GM23338 (cell line): ENCODE results near the gene H1-8. TPM values are rescaled to one million over a fixed set of nuclear protein-coding genes. Genes with fewer than 3 reads are reported as not detected.

Experiments used
- ATAC-seq: fragments of 200-7000 bp; cut with Tn5 transposase; 3 replicates; pipeline ENCODE4 v1.9.1; 2020
- DNase-seq: peaks from one replicate; pipeline ENCODE4 v3.0.0-alpha.2; 2015; ENCODE audit warnings: low spot score
- H2AFZ ChIP-seq: fragments of 200-600 bp; sonication (generic); 2 replicates; pipeline ENCODE4 v1.8.0; 2016; ENCODE audit warnings: antibody characterized with exemption, mild to moderate bottlenecking, moderate library complexity
- H3F3A ChIP-seq: fragments of 200-600 bp; sonication (generic); replicated peaks from 2 replicates; pipeline ENCODE4 v1.8.0; 2017; ENCODE audit warnings: antibody characterized with exemption, mixed run types, low read depth
- H3K27ac ChIP-seq: fragments of 200-600 bp; sonication (generic); 2 replicates; pipeline ENCODE4 v1.6.1; 2016; ENCODE audit warnings: low read depth
- H3K27me3 ChIP-seq: fragments of 200-600 bp; sonication (generic); 2 replicates; pipeline ENCODE4 v1.8.0; 2016; ENCODE audit warnings: mild to moderate bottlenecking, mixed run types, moderate library complexity; ENCODE audit not compliant: insufficient read depth
- H3K36me3 ChIP-seq: fragments of 200-600 bp; sonication (generic); 2 replicates; pipeline ENCODE4 v1.8.0; 2016; ENCODE audit warnings: mild to moderate bottlenecking; ENCODE audit not compliant: insufficient read depth
- H3K4me1 ChIP-seq: fragments of 200-600 bp; sonication (generic); 2 replicates; pipeline ENCODE4 v1.8.0; 2016; ENCODE audit warnings: mild to moderate bottlenecking, moderate library complexity; ENCODE audit not compliant: insufficient read depth
- H3K4me2 ChIP-seq: fragments of 200-600 bp; sonication (generic); 2 replicates; pipeline ENCODE4 v1.7.1; 2017; ENCODE audit warnings: mixed run types
- H3K4me3 ChIP-seq: fragments of 200-600 bp; sonication (generic); 2 replicates; pipeline ENCODE4 v1.6.1; 2016; ENCODE audit warnings: mixed run types
- H3K79me2 ChIP-seq: fragments of 200-600 bp; sonication (generic); replicated peaks from 2 replicates; pipeline ENCODE4 v1.8.0; 2017; ENCODE audit warnings: mild to moderate bottlenecking; ENCODE audit not compliant: insufficient read depth
- H3K9me2 ChIP-seq: fragments of 200-600 bp; sonication (generic); 2 replicates; pipeline ENCODE4 v1.8.0; 2017; ENCODE audit not compliant: insufficient read depth
- H4K20me1 ChIP-seq: fragments of 200-600 bp; sonication (generic); replicated peaks from 2 replicates; pipeline ENCODE4 v1.8.0; 2017; ENCODE audit warnings: mild to moderate bottlenecking; ENCODE audit not compliant: insufficient read depth
- H3K27ac Mint-ChIP-seq: 2 replicates; pipeline ENCODE4 v1.8.0; 2020; ENCODE audit warnings: inconsistent platforms, mild to moderate bottlenecking, moderate library complexity, mixed read lengths
- H3K27me3 Mint-ChIP-seq: 3 replicates; pipeline ENCODE4 v1.8.0; 2022; ENCODE audit warnings: low read depth, mild to moderate bottlenecking, moderate library complexity, mixed read lengths, inconsistent platforms; ENCODE audit not compliant: insufficient read depth, poor library complexity
- H3K36me3 Mint-ChIP-seq: 3 replicates; pipeline ENCODE4 v1.8.0; 2021; ENCODE audit warnings: low read depth, mild to moderate bottlenecking, inconsistent platforms, moderate library complexity, mixed read lengths
- H3K4me1 Mint-ChIP-seq: 3 replicates; pipeline ENCODE4 v1.8.0; 2020; ENCODE audit warnings: mild to moderate bottlenecking, inconsistent platforms, mixed read lengths
- H3K4me3 Mint-ChIP-seq: 3 replicates; pipeline ENCODE4 v1.8.0; 2021; ENCODE audit warnings: moderate library complexity, mild to moderate bottlenecking, inconsistent platforms, mixed read lengths
- H3K9me3 Mint-ChIP-seq: 3 replicates; pipeline ENCODE4 v1.8.0; 2020; ENCODE audit warnings: moderate library complexity, mild to moderate bottlenecking, inconsistent platforms, mixed read lengths
- CREB1 ChIP-seq: fragments of 250-450 bp; sonication (Bioruptor Pico); IDR thresholded peaks from 2 replicates; pipeline ENCODE4 v1.5.0; 2020; ENCODE audit warnings: low read depth, mild to moderate bottlenecking, moderate library complexity
- CTCF ChIP-seq, 2 experiments: fragments of 200-600 bp in 1 of 2; sonication (generic) in 1 of 2; conservative IDR thresholded peaks; 2 replicates each; pipeline versions ENCODE4 v1.5.1 to v1.6.1; 2016 to 2017; ENCODE audit warnings: antibody characterized with exemption in 2 of 2, low read depth in 2 of 2, mild to moderate bottlenecking in 2 of 2, moderate library complexity in 1 of 2
- ETS1 ChIP-seq: IDR thresholded peaks from 2 replicates; pipeline ENCODE4 v1.6.1; 2016; ENCODE audit warnings: antibody characterized with exemption
- EZH2 ChIP-seq: fragments of 200-600 bp; sonication (generic); IDR thresholded peaks from one replicate; pipeline ENCODE4 v1.8.0; 2017; ENCODE audit warnings: antibody characterized with exemption, mild to moderate bottlenecking, low read depth; ENCODE audit not compliant: unreplicated experiment
- EZH2phosphoT487 ChIP-seq: fragments of 200-600 bp; sonication (generic); IDR thresholded peaks from one replicate; pipeline ENCODE4 v1.8.1; 2018; ENCODE audit warnings: antibody characterized with exemption; ENCODE audit not compliant: unreplicated experiment
- JUNB ChIP-seq: IDR thresholded peaks from one replicate; pipeline ENCODE4 v1.6.1; 2016; ENCODE audit warnings: antibody characterized with exemption; ENCODE audit not compliant: unreplicated experiment
- NANOG ChIP-seq: IDR thresholded peaks from 2 replicates; pipeline ENCODE4 v1.6.1; 2016; ENCODE audit warnings: antibody characterized with exemption, borderline replicate concordance
- POLR2AphosphoS5 ChIP-seq: IDR thresholded peaks from 2 replicates; pipeline ENCODE4 v1.6.1; 2016; ENCODE audit warnings: antibody characterized with exemption, low read depth
- REST ChIP-seq: IDR thresholded peaks from one replicate; pipeline ENCODE4 v1.6.1; 2018; ENCODE audit warnings: antibody characterized with exemption; ENCODE audit not compliant: unreplicated experiment
- STAT1 ChIP-seq: IDR thresholded peaks from one replicate; pipeline ENCODE4 v1.6.1; 2016; ENCODE audit warnings: antibody characterized with exemption; ENCODE audit not compliant: unreplicated experiment
- ZNF114 ChIP-seq: fragments of 250-450 bp; sonication (Bioruptor Pico); IDR thresholded peaks from 2 replicates; pipeline ENCODE4 v1.5.0; 2020; ENCODE audit warnings: mild to moderate bottlenecking, moderate library complexity
- ZNF331 ChIP-seq: fragments of 250-450 bp; sonication (Bioruptor Pico); IDR thresholded peaks from 2 replicates; pipeline ENCODE4 v1.5.0; 2020; ENCODE audit warnings: low read depth, mild to moderate bottlenecking, moderate library complexity
- ZNF462 ChIP-seq: fragments of 250-450 bp; sonication (Bioruptor Pico); IDR thresholded peaks from 2 replicates; pipeline ENCODE4 v1.5.0; 2020; ENCODE audit warnings: mild to moderate bottlenecking, moderate library complexity
- polyA plus RNA-seq: library from polyadenylated mRNA; unstranded; fragments of >200 nt; fragmentation: Nextera tagmentation; extraction: Ambion mirVana; gene quantifications from 2 replicates; pipeline ENCODE4 v1.2.1, GENCODE V29; 2016
- total RNA-seq: library from RNA; depleted of rRNA; stranded (reverse); fragments of >200 nt; shearing (Covaris generic); gene quantifications from 2 replicates; pipeline ENCODE4 v1.2.3, GENCODE V29; 2014

H1-8 gene
- total and polyA plus RNA-seq, 2 experiments from 2014 or later = not detected

GRCh38 chr3:129553171-129553570 is 10.2 kb downstream of the H1-8 start:
- Mint-ChIP-seq H3K4me1 (peaks cover 38% of the 10 kb centered on the region), H3K27me3 (peaks cover 18% of the 10 kb centered on the region), H3K36me3 (no peaks in the 10 kb centered on the region), H3K4me3 (no peak overlapping the region), H3K9me3 (no peaks in the 10 kb centered on the region), H3K27ac (no peak overlapping the region)
- Histone ChIP-seq H3K27ac (no peak overlapping the region), H3K27me3 (no peaks in the 10 kb centered on the region), H3K36me3 (no peaks in the 10 kb centered on the region), H2AFZ (no peak overlapping the region), H3K79me2 (no peaks in the 10 kb centered on the region), H3K4me2 (no peak overlapping the region), H4K20me1 (no peaks in the 10 kb centered on the region), H3K9me2 (no peaks in the 10 kb centered on the region), H3F3A (no peaks in the 10 kb centered on the region), H3K4me1 (peaks cover 4% of the 10 kb centered on the region; the same call in 1 of the 2 replicates), H3K4me3 (no peak overlapping the region)
- TF ChIP-seq EZH2 = no peak
- TF ChIP-seq NANOG = no peak
- no peak for TF ChIP-seq ZNF114 (CRISPR knock-in tag)
- no peak for TF ChIP-seq REST
- TF ChIP-seq EZH2phosphoT487 = no peak
- TF ChIP-seq JUNB = no peak
- TF ChIP-seq CTCF (conservative IDR thresholded peaks at IDR 0.05; ENCODE audit: low read depth in 2 of 2) = no peak
- no peak for TF ChIP-seq STAT1
- TF ChIP-seq POLR2AphosphoS5 = no peak
- TF ChIP-seq ZNF462 (CRISPR knock-in tag) = no peak
- TF ChIP-seq ZNF331 (CRISPR knock-in tag) = no peak
- TF ChIP-seq CREB1 = no peak
- no peak for TF ChIP-seq ETS1
- no peak for DNase-seq
- no peak for ATAC-seq
